Choroid plexus epithelial cell (primary cell): ENCODE measurements around the gene MAP3K20.
"Not testable (repeated sequence)": the region's sequence is repeated elsewhere in the genome, so short reads cannot be mapped to it uniquely, and the experiment has no call there.

Experiments used
- DNase-seq: peaks from one replicate; pipeline ENCODE4 v3.0.0-alpha.2; 2010; ENCODE audit warnings: low read depth
- H3K4me3 ChIP-seq: 2 replicates; pipeline ENCODE4 v1.5.1; 2011; ENCODE audit warnings: low read depth, mild to moderate bottlenecking, control low read depth, low read length, moderate library complexity
- CTCF ChIP-seq: conservative IDR thresholded peaks from 2 replicates; pipeline ENCODE4 v1.5.1; 2011; ENCODE audit warnings: low read depth, mild to moderate bottlenecking, control low read depth, inconsistent platforms, low read length, moderate library complexity

MAP3K20 gene

GRCh38 chr2:173124441-173124840 is 48.8 kb downstream of the MAP3K20 start:
- H3K4me3 ChIP-seq, result no peak overlapping the region
- peak; percentile 3 for TF ChIP-seq CTCF
- DNase-seq, result peak; percentile 56

- H3K4me3 ChIP-seq, result no peak overlapping the region
- no peak for TF ChIP-seq CTCF
- DNase-seq, result peak; percentile 75
Measured at GRCh38 chr2:173126819-173127218, 51.2 kb downstream of the MAP3K20 start.

GRCh38 chr2:173128132-173128531 is 52.5 kb downstream of the MAP3K20 start:
- not testable (repeated sequence) for H3K4me3 ChIP-seq, DNase-seq

GRCh38 chr2:173130496-173131465 is 55.1 kb downstream of the MAP3K20 start:
- DNase-seq, result peak; percentile 62
- TF ChIP-seq CTCF, result no peak
- H3K4me3 ChIP-seq, result no peak overlapping the region

GRCh38 chr2:173132531-173132930 is 56.9 kb downstream of the MAP3K20 start:
- H3K4me3 ChIP-seq, result no peak overlapping the region
- no peak for TF ChIP-seq CTCF
- DNase-seq, result no peak

- peak; percentile 78 for DNase-seq
- TF ChIP-seq CTCF, result no peak
- H3K4me3 ChIP-seq, result no peak overlapping the region
Measured at GRCh38 chr2:173134703-173135102, 59.1 kb downstream of the MAP3K20 start.

GRCh38 chr2:173136067-173136466 is 60.4 kb downstream of the MAP3K20 start:
- no peak for TF ChIP-seq CTCF
- no peak overlapping the region for H3K4me3 ChIP-seq
- DNase-seq, result no peak
